Loucy (cell line): ENCODE data around the gene ZNRF1.

Experiments
- H2AFZ ChIP-seq: fragments of 200-600 bp; sonication (generic); 2 replicates; pipeline ENCODE4 v1.6.0; 2016; ENCODE audit warnings: antibody characterized with exemption, mild to moderate bottlenecking, low read length, moderate library complexity
- H3F3A ChIP-seq: fragments of 200-600 bp; 2 replicates; pipeline ENCODE4 v1.6.0; 2016; ENCODE audit warnings: antibody characterized with exemption, low read depth, mild to moderate bottlenecking
- H3K27me3 ChIP-seq: fragments of 200-600 bp; sonication (generic); 2 replicates; pipeline ENCODE4 v1.6.1; 2014; ENCODE audit warnings: low read length, mild to moderate bottlenecking; ENCODE audit not compliant: insufficient read depth, poor library complexity, severe bottlenecking
- H3K36me3 ChIP-seq: fragments of 200-600 bp; sonication (generic); 2 replicates; pipeline ENCODE4 v1.6.1; 2016; ENCODE audit warnings: low read length; ENCODE audit not compliant: insufficient read depth
- H3K4me1 ChIP-seq: fragments of 200-600 bp; sonication (generic); 2 replicates; pipeline ENCODE4 v1.5.1; 2014; ENCODE audit warnings: low read length, mild to moderate bottlenecking; ENCODE audit not compliant: insufficient read depth, poor library complexity, severe bottlenecking
- H3K4me2 ChIP-seq: fragments of 200-600 bp; sonication (generic); 2 replicates; pipeline ENCODE4 v1.6.0; 2014; ENCODE audit warnings: antibody characterized with exemption, low read length, low read depth, mild to moderate bottlenecking; ENCODE audit not compliant: poor library complexity, severe bottlenecking
- H3K4me3 ChIP-seq: fragments of 200-600 bp; sonication (generic); 2 replicates; pipeline ENCODE4 v1.5.1; 2014; ENCODE audit warnings: low read length, mild to moderate bottlenecking, mixed read lengths; ENCODE audit not compliant: poor library complexity, severe bottlenecking
- H3K79me2 ChIP-seq: fragments of 200-600 bp; sonication (generic); 2 replicates; pipeline ENCODE4 v1.6.1; 2014; ENCODE audit warnings: low read length; ENCODE audit not compliant: insufficient read depth
- H3K9ac ChIP-seq: fragments of 200-600 bp; sonication (generic); 2 replicates; pipeline ENCODE4 v1.6.0; 2014; ENCODE audit warnings: mild to moderate bottlenecking, low read depth, low read length, moderate library complexity; ENCODE audit not compliant: poor library complexity, severe bottlenecking
- H3K9me2 ChIP-seq: fragments of 200-600 bp; sonication (generic); replicated peaks from 2 replicates; pipeline ENCODE4 v1.6.1; 2016; ENCODE audit warnings: low read depth, low read length, mixed read lengths
- H3K9me3 ChIP-seq: fragments of 200-600 bp; sonication (generic); 2 replicates; pipeline ENCODE4 v1.6.1; 2014; ENCODE audit warnings: mild to moderate bottlenecking, antibody characterized with exemption, low read length, low read depth; ENCODE audit not compliant: insufficient read depth
- H4K20me1 ChIP-seq: fragments of 200-600 bp; sonication (generic); 2 replicates; pipeline ENCODE4 v1.6.0; 2014; ENCODE audit warnings: antibody characterized with exemption, low read length, mild to moderate bottlenecking; ENCODE audit not compliant: insufficient read depth, poor library complexity, severe bottlenecking
- EZH2phosphoT487 ChIP-seq: fragments of 200-600 bp; IDR thresholded peaks from 2 replicates; pipeline ENCODE4 v1.6.1; 2018; ENCODE audit warnings: antibody characterized with exemption, mild to moderate bottlenecking, moderate library complexity, borderline replicate concordance
- TF ChIP-seq, protein P1 (sequence below): fragments of 200-600 bp; sonication (generic); conservative IDR thresholded peaks from 2 replicates; pipeline ENCODE4 v1.5.1; 2014; ENCODE audit warnings: mild to moderate bottlenecking, antibody characterized with exemption, low read length

The ZNRF1 gene

DNA sequence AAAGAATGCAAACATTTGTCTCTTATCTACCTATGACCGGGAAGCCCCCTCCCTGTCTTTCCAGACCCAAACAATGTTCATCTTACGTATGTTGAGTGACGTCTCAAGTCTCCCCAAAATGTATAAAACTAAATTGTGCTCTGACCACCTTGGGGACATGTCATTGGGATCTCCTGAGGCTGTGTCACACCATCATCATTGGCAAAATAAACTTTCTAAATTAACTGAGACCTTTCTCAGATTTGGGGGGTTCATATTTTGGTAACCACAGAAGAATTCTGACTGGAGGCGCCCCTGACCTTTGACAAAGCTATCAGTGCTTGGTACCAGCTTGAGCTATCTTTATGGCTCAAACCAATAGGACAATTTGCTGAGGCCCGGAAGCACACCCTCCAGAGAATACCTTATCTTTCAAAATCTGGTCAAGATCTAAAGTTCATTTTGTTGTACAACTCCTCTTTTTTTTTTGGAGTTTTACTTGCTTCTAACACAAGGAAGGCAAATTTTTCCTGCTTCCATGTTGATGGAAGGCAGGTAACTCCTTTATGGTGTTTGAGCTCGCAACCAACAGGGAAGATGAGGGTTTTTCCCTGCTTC lies 120.2 kb downstream of the ZNRF1 start:
- Histone ChIP-seq H3K4me3 (no peak overlapping the region), H3K9me3 (peaks cover 9% of the 10 kb centered on the region; the same call in 1 of the 2 replicates), H3K4me2 (no peak overlapping the region), H3F3A (no peaks in the 10 kb centered on the region), H3K36me3 (no peaks in the 10 kb centered on the region), H3K9me2 (no peaks in the 10 kb centered on the region), H2AFZ (no peak overlapping the region), H4K20me1 (no peaks in the 10 kb centered on the region), H3K9ac (no peak overlapping the region), H3K4me1 (no peaks in the 10 kb centered on the region), H3K27me3 (no peaks in the 10 kb centered on the region), H3K79me2 (no peaks in the 10 kb centered on the region)
- TF ChIP-seq EZH2phosphoT487 = no peak
- TF ChIP-seq, protein P1, sequence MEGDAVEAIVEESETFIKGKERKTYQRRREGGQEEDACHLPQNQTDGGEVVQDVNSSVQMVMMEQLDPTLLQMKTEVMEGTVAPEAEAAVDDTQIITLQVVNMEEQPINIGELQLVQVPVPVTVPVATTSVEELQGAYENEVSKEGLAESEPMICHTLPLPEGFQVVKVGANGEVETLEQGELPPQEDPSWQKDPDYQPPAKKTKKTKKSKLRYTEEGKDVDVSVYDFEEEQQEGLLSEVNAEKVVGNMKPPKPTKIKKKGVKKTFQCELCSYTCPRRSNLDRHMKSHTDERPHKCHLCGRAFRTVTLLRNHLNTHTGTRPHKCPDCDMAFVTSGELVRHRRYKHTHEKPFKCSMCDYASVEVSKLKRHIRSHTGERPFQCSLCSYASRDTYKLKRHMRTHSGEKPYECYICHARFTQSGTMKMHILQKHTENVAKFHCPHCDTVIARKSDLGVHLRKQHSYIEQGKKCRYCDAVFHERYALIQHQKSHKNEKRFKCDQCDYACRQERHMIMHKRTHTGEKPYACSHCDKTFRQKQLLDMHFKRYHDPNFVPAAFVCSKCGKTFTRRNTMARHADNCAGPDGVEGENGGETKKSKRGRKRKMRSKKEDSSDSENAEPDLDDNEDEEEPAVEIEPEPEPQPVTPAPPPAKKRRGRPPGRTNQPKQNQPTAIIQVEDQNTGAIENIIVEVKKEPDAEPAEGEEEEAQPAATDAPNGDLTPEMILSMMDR = no peak

DNA sequence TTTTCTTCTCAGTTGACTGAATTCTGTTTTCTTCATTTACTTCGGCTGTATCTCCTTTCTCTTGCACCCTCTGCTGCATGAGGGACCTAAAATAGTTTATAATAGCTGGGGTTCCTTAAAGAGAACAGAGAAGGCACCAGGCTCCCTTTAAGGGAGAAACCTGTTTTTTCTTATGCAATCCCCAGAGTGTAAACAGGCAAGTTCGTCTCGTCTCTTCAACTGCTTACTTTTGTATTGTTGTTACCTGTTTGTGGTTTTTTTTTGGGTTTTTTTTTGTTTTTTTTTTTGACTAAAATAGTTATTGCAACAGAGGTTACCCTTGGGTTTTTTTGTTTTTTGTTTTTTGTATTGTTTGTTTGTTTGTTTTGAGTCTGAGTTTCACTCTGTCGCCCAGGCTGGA lies 121.4 kb downstream of the ZNRF1 start:
- Histone ChIP-seq H3K4me1 (no peaks in the 10 kb centered on the region), H3K36me3 (no peaks in the 10 kb centered on the region), H3K9ac (no peak overlapping the region), H3K4me2 (no peak overlapping the region), H3K9me3 (peaks cover 9% of the 10 kb centered on the region; the same call in 1 of the 2 replicates), H3F3A (no peaks in the 10 kb centered on the region), H4K20me1 (no peaks in the 10 kb centered on the region), H3K4me3 (no peak overlapping the region), H2AFZ (no peak overlapping the region), H3K79me2 (no peaks in the 10 kb centered on the region), H3K27me3 (no peaks in the 10 kb centered on the region), H3K9me2 (no peaks in the 10 kb centered on the region)
- TF ChIP-seq, protein P1 = no peak
- TF ChIP-seq EZH2phosphoT487 = no peak

DNA sequence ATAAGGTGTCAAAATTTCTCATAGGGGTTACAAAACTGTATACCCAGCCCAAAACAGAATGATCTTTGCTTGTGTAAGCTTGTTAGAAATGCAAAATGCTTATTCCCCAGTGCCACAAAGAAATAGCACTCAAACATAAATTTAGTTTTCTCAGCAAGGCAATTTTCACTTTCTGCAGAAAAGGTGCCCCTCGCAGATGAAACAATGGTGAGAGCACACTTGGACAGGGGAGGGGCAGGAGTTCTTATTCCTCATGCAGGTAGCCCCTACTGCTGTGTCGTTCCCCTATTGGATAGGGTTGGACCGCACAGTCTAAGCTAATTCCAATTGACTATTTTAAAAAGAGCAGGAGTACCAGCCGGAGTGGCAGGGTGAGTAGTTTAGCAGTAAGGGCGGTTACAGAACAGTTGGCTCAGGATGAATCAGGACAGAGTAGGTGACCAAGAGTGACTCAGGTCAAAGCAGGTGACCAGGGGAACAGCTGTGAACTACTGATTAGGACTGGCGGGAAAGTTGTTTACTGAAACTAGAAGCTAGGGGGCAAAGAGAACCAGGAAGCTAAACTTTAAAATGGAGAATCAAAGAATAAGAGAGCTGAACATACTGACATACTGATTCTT lies 123.2 kb downstream of the ZNRF1 start:
- no peak overlapping the region for H3K9ac ChIP-seq
- no peaks in the 10 kb centered on the region for H3K79me2 ChIP-seq
- TF ChIP-seq, protein P1 = no peak
- no peak for TF ChIP-seq EZH2phosphoT487
- H3F3A ChIP-seq = no peaks in the 10 kb centered on the region
- peaks cover 9% of the 10 kb centered on the region; the same call in 1 of the 2 replicates for H3K9me3 ChIP-seq
- H3K4me2 ChIP-seq = no peak overlapping the region
- H4K20me1 ChIP-seq = no peaks in the 10 kb centered on the region
- H3K4me1 ChIP-seq = no peaks in the 10 kb centered on the region
- no peak overlapping the region for H3K4me3 ChIP-seq
- no peaks in the 10 kb centered on the region for H3K27me3 ChIP-seq
- no peaks in the 10 kb centered on the region for H3K36me3 ChIP-seq
- no peaks in the 10 kb centered on the region for H3K9me2 ChIP-seq
- H2AFZ ChIP-seq = no peak overlapping the region
